Neutrophil (primary cell): Measurements from ENCODE around the gene SLITRK5.

Source experiments
- H3K27ac ChIP-seq: fragments of 200-600 bp; sonication (generic); 2 replicates; pipeline ENCODE4 v1.5.1; 2016; ENCODE audit warnings: mild to moderate bottlenecking, moderate library complexity
- H3K27me3 ChIP-seq: fragments of 200-600 bp; sonication (generic); 2 replicates; pipeline ENCODE4 v1.6.0; 2016; ENCODE audit warnings: mild to moderate bottlenecking
- H3K36me3 ChIP-seq: fragments of 200-600 bp; sonication (generic); 2 replicates; pipeline ENCODE4 v1.5.1; 2017
- H3K4me1 ChIP-seq, 2 experiments: fragments of 200-600 bp in 1 of 2; sonication (generic) in 1 of 2; 1 replicate in 1 of 2; 2 replicates in 1 of 2; pipeline versions ENCODE4 v1.5.1 to v1.6.1; 2013 to 2016; ENCODE audit warnings: low read depth in 1 of 2, low read length in 1 of 2, mild to moderate bottlenecking in 1 of 2, moderate library complexity in 1 of 2; ENCODE audit not compliant: control insufficient read depth in 1 of 2, insufficient read depth in 1 of 2
- H3K4me3 ChIP-seq, 2 experiments: fragments of 200-600 bp in 1 of 2; sonication (generic) in 1 of 2; 1 replicate in 1 of 2; 2 replicates in 1 of 2; pipeline ENCODE4 v1.5.1; 2013 to 2016; ENCODE audit warnings: low read depth in 1 of 2, low read length in 1 of 2, mild to moderate bottlenecking in 1 of 2, moderate library complexity in 1 of 2
- H3K9me3 ChIP-seq: fragments of 200-600 bp; sonication (generic); 2 replicates; pipeline ENCODE4 v1.5.1; 2016
- CTCF ChIP-seq: fragments of 200-600 bp; sonication (generic); IDR thresholded peaks from 2 replicates; pipeline ENCODE4 v1.5.1; 2016; ENCODE audit warnings: antibody characterized with exemption

SLITRK5 gene

GRCh38 chr13:87671031-87671752 is at the start of gene SLITRK5:
Gene SLITRK5 (plus strand): TSS chr13:87671371. CDS start chr13:87675389, 4,018 bp downstream.
- TF ChIP-seq CTCF: no peak
- no peak within 1 kb of the TSS for H3K27ac ChIP-seq
- no peaks in the 10 kb centered on the region for H3K9me3 ChIP-seq
- no peaks in the 10 kb centered on the region for H3K36me3 ChIP-seq
- peaks cover 82% of the 10 kb centered on the region for H3K27me3 ChIP-seq
- H3K4me1 ChIP-seq: peaks cover 9 to 15% of the 10 kb centered on the region in 2 experiments
- H3K4me3 ChIP-seq: peak within 1 kb of the TSS in 1 of 2 experiments; percentile 30

- Histone ChIP-seq H3K36me3 (no peaks in the 10 kb centered on the region), H3K9me3 (no peaks in the 10 kb centered on the region), H3K27me3 (no peaks in the 10 kb centered on the region), H3K4me1 (no peaks in the 10 kb centered on the region), H3K27ac (no peak overlapping the region), H3K4me3 (no peak overlapping the region)
- TF ChIP-seq CTCF: no peak
Observed at GRCh38 chr13:87622971-87623370, 48.2 kb upstream of the SLITRK5 start.

- H3K4me1 ChIP-seq: no peaks in the 10 kb centered on the region
- no peaks in the 10 kb centered on the region for H3K27me3 ChIP-seq
- H3K9me3 ChIP-seq: no peaks in the 10 kb centered on the region
- no peaks in the 10 kb centered on the region for H3K36me3 ChIP-seq
- H3K4me3 ChIP-seq: no peak overlapping the region
- no peak overlapping the region for H3K27ac ChIP-seq
- no peak for TF ChIP-seq CTCF
Observed at GRCh38 chr13:87656306-87656705, 14.9 kb upstream of the SLITRK5 start.

- Histone ChIP-seq H3K27me3 (no peaks in the 10 kb centered on the region), H3K27ac (no peak overlapping the region), H3K9me3 (no peaks in the 10 kb centered on the region), H3K4me3 (no peak overlapping the region), H3K36me3 (no peaks in the 10 kb centered on the region), H3K4me1 (no peaks in the 10 kb centered on the region)
- TF ChIP-seq CTCF: no peak
Observed at GRCh38 chr13:87661471-87661870, 9.7 kb upstream of the SLITRK5 start.

GRCh38 chr13:87666831-87667230 is 4.3 kb upstream of the SLITRK5 start:
- Histone ChIP-seq H3K27ac (no peak overlapping the region), H3K4me1 (peaks cover 3 to 8% of the 10 kb centered on the region in 2 experiments), H3K36me3 (no peaks in the 10 kb centered on the region), H3K27me3 (peaks cover 39% of the 10 kb centered on the region), H3K4me3 (no peak overlapping the region), H3K9me3 (no peaks in the 10 kb centered on the region)
- TF ChIP-seq CTCF: no peak
